ENCODE data around the gene NUP133.
"Not testable (repeated sequence)": the region's sequence is repeated elsewhere in the genome, so short reads cannot be mapped to it uniquely, and the experiment has no call there.

Gene NUP133

GRCh38 chr1:229507502-229507901 is 639 bp downstream of the NUP133 start:
- peak overlapping the region; percentile 87 for H3K4me3 ChIP-seq (ENCODE audit: low read length)
- H3K27ac ChIP-seq (ENCODE audit: low read depth, low read length), result peak overlapping the region; percentile 96
- H3K36me3 ChIP-seq (ENCODE audit: insufficient read depth, low read length), result peaks cover 24% of the 10 kb centered on the region
- no peaks in the 10 kb centered on the region for H3K27me3 ChIP-seq (ENCODE audit: insufficient read depth, low read length)
- WGBS, result 33% methylated on average over 5 of the region's 5 CpGs
- H3K9me3 ChIP-seq (ENCODE audit: insufficient read depth, low read depth, low read length), result no peaks in the 10 kb centered on the region
- peaks cover 6% of the 10 kb centered on the region; the same call in 1 of the 2 replicates for H3K4me1 ChIP-seq (ENCODE audit: insufficient read depth, low read length)
- peak overlapping the region; percentile 90 for H3K9ac ChIP-seq (ENCODE audit: low read depth, low read length)

- Histone ChIP-seq H3K36me3 (ENCODE audit: insufficient read depth, low read length) (peaks cover 29% of the 10 kb centered on the region), H3K27me3 (ENCODE audit: insufficient read depth, low read length) (no peaks in the 10 kb centered on the region), H3K27ac (ENCODE audit: low read depth, low read length) (no peak overlapping the region), H3K9ac (ENCODE audit: low read depth, low read length) (no peak overlapping the region), H3K9me3 (ENCODE audit: insufficient read depth, low read depth, low read length) (no peaks in the 10 kb centered on the region), H3K4me3 (ENCODE audit: low read length) (peak overlapping the region; percentile 87), H3K4me1 (ENCODE audit: insufficient read depth, low read length) (peaks cover 6% of the 10 kb centered on the region; the same call in 1 of the 2 replicates)
- WGBS, result 94% methylated on average over 8 of the region's 8 CpGs
These were observed 1.5 kb downstream of the NUP133 start for GRCh38 chr1:229506633-229507032.

- no peaks in the 10 kb centered on the region for H3K4me1 ChIP-seq (ENCODE audit: insufficient read depth, low read length)
- WGBS, result 93% methylated on average over 2 of the region's 2 CpGs
- peaks cover 97% of the 10 kb centered on the region for H3K36me3 ChIP-seq (ENCODE audit: insufficient read depth, low read length)
- H3K9ac ChIP-seq (ENCODE audit: low read depth, low read length), result no peak overlapping the region
- H3K4me3 ChIP-seq (ENCODE audit: low read length), result no peak overlapping the region
- no peak overlapping the region for H3K27ac ChIP-seq (ENCODE audit: low read depth, low read length)
- H3K9me3 ChIP-seq (ENCODE audit: insufficient read depth, low read depth, low read length), result no peaks in the 10 kb centered on the region
- H3K27me3 ChIP-seq (ENCODE audit: insufficient read depth, low read length), result no peaks in the 10 kb centered on the region
These were observed 12.4 kb downstream of the NUP133 start for GRCh38 chr1:229495782-229496181.

- H3K36me3 ChIP-seq (ENCODE audit: insufficient read depth, low read length), result peaks cover 96% of the 10 kb centered on the region
- no peak overlapping the region for H3K9ac ChIP-seq (ENCODE audit: low read depth, low read length)
- 95% methylated on average over 1 of the region's 1 CpG for WGBS
These were observed 21.0 kb downstream of the NUP133 start for GRCh38 chr1:229487181-229487580.

GRCh38 chr1:229485318-229485717 is 22.8 kb downstream of the NUP133 start:
- Histone ChIP-seq H3K36me3 (ENCODE audit: insufficient read depth, low read length) (peaks cover 97% of the 10 kb centered on the region), H3K4me3 (ENCODE audit: low read length) (no peak overlapping the region), H3K27me3 (ENCODE audit: insufficient read depth, low read length) (no peaks in the 10 kb centered on the region), H3K4me1 (ENCODE audit: insufficient read depth, low read length) (no peaks in the 10 kb centered on the region), H3K9me3 (ENCODE audit: insufficient read depth, low read depth, low read length) (no peaks in the 10 kb centered on the region), H3K27ac (ENCODE audit: low read depth, low read length) (no peak overlapping the region), H3K9ac (ENCODE audit: low read depth, low read length) (no peak overlapping the region)
- WGBS, result no CpG with 5 or more reads among the region's 1 CpG

More at GRCh38 chr1:229487181-229487580, 21.0 kb downstream of the NUP133 start:
- H3K9me3 ChIP-seq (ENCODE audit: insufficient read depth, low read depth, low read length), result no peaks in the 10 kb centered on the region
- H3K4me1 ChIP-seq (ENCODE audit: insufficient read depth, low read length), result no peaks in the 10 kb centered on the region
- H3K27ac ChIP-seq (ENCODE audit: low read depth, low read length), result no peak overlapping the region
- H3K4me3 ChIP-seq (ENCODE audit: low read length), result no peak overlapping the region
- no peaks in the 10 kb centered on the region for H3K27me3 ChIP-seq (ENCODE audit: insufficient read depth, low read length)

- no peaks in the 10 kb centered on the region for H3K4me1 ChIP-seq (ENCODE audit: insufficient read depth, low read length)
- no peak overlapping the region for H3K4me3 ChIP-seq (ENCODE audit: low read length)
- WGBS, result 97% methylated on average over 5 of the region's 5 CpGs
- H3K9me3 ChIP-seq (ENCODE audit: insufficient read depth, low read depth, low read length), result no peaks in the 10 kb centered on the region
- H3K9ac ChIP-seq (ENCODE audit: low read depth, low read length), result no peak overlapping the region
- H3K27me3 ChIP-seq (ENCODE audit: insufficient read depth, low read length), result no peaks in the 10 kb centered on the region
- no peak overlapping the region for H3K27ac ChIP-seq (ENCODE audit: low read depth, low read length)
- H3K36me3 ChIP-seq (ENCODE audit: insufficient read depth, low read length), result peaks cover 91% of the 10 kb centered on the region
These were observed 25.6 kb downstream of the NUP133 start for GRCh38 chr1:229482511-229482910.

GRCh38 chr1:229480495-229480894 is 27.6 kb downstream of the NUP133 start:
- Histone ChIP-seq H3K27ac (ENCODE audit: low read depth, low read length) (no peak overlapping the region), H3K4me1 (ENCODE audit: insufficient read depth, low read length) (no peaks in the 10 kb centered on the region), H3K9ac (ENCODE audit: low read depth, low read length) (no peak overlapping the region), H3K9me3 (ENCODE audit: insufficient read depth, low read depth, low read length) (no peaks in the 10 kb centered on the region), H3K27me3 (ENCODE audit: insufficient read depth, low read length) (no peaks in the 10 kb centered on the region), H3K4me3 (ENCODE audit: low read length) (no peak overlapping the region), H3K36me3 (ENCODE audit: insufficient read depth, low read length) (peaks cover 87% of the 10 kb centered on the region)
- WGBS, result 97% methylated on average over 7 of the region's 7 CpGs

GRCh38 chr1:229479660-229480399 is 28.3 kb downstream of the NUP133 start:
- 90% methylated on average over 10 of the region's 10 CpGs for WGBS
- no peaks in the 10 kb centered on the region for H3K27me3 ChIP-seq (ENCODE audit: insufficient read depth, low read length)
- H3K36me3 ChIP-seq (ENCODE audit: insufficient read depth, low read length), result peaks cover 87% of the 10 kb centered on the region
- no peak overlapping the region for H3K4me3 ChIP-seq (ENCODE audit: low read length)
- H3K9ac ChIP-seq (ENCODE audit: low read depth, low read length), result no peak overlapping the region
- H3K9me3 ChIP-seq (ENCODE audit: insufficient read depth, low read depth, low read length), result no peaks in the 10 kb centered on the region
- no peak overlapping the region for H3K27ac ChIP-seq (ENCODE audit: low read depth, low read length)
- H3K4me1 ChIP-seq (ENCODE audit: insufficient read depth, low read length), result no peaks in the 10 kb centered on the region

- Histone ChIP-seq H3K9me3 (ENCODE audit: insufficient read depth, low read depth, low read length) (no peaks in the 10 kb centered on the region), H3K4me1 (ENCODE audit: insufficient read depth, low read length) (no peaks in the 10 kb centered on the region), H3K36me3 (ENCODE audit: insufficient read depth, low read length) (peaks cover 87% of the 10 kb centered on the region), H3K27me3 (ENCODE audit: insufficient read depth, low read length) (no peaks in the 10 kb centered on the region), H3K4me3 (ENCODE audit: low read length) (no peak overlapping the region), H3K27ac (ENCODE audit: low read depth, low read length) (no peak overlapping the region), H3K9ac (ENCODE audit: low read depth, low read length) (no peak overlapping the region)
- 93% methylated on average over 1 of the region's 1 CpG for WGBS
These were observed 29.3 kb downstream of the NUP133 start for GRCh38 chr1:229478852-229479251.

GRCh38 chr1:229475859-229476258 is 32.3 kb downstream of the NUP133 start:
- not testable (repeated sequence) for H3K27ac ChIP-seq (ENCODE audit: low read depth, low read length); H3K27me3 ChIP-seq (ENCODE audit: insufficient read depth, low read length); H3K9me3 ChIP-seq (ENCODE audit: insufficient read depth, low read depth, low read length); H3K4me1 ChIP-seq (ENCODE audit: insufficient read depth, low read length); H3K9ac ChIP-seq (ENCODE audit: low read depth, low read length); H3K4me3 ChIP-seq (ENCODE audit: low read length)
- 90% methylated on average over 9 of the region's 13 CpGs for WGBS
- H3K36me3 ChIP-seq (ENCODE audit: insufficient read depth, low read length), result peaks cover 80% of the 10 kb centered on the region

GRCh38 chr1:229474509-229474908 is 33.6 kb downstream of the NUP133 start:
- Histone ChIP-seq H3K9ac (ENCODE audit: low read depth, low read length) (no peak overlapping the region), H3K4me3 (ENCODE audit: low read length) (no peak overlapping the region), H3K27ac (ENCODE audit: low read depth, low read length) (no peak overlapping the region), H3K9me3 (ENCODE audit: insufficient read depth, low read depth, low read length) (no peaks in the 10 kb centered on the region), H3K4me1 (ENCODE audit: insufficient read depth, low read length) (no peaks in the 10 kb centered on the region), H3K27me3 (ENCODE audit: insufficient read depth, low read length) (no peaks in the 10 kb centered on the region), H3K36me3 (ENCODE audit: insufficient read depth, low read length) (peaks cover 81% of the 10 kb centered on the region)
- 94% methylated on average over 2 of the region's 2 CpGs for WGBS

- Histone ChIP-seq H3K27ac (ENCODE audit: low read depth, low read length) (no peak overlapping the region), H3K36me3 (ENCODE audit: insufficient read depth, low read length) (peaks cover 90% of the 10 kb centered on the region)
- WGBS, result 92% methylated on average over 3 of the region's 3 CpGs
These were observed 37.0 kb downstream of the NUP133 start for GRCh38 chr1:229471175-229471574.

More at GRCh38 chr1:229471175-229471574, 37.0 kb downstream of the NUP133 start:
- Histone ChIP-seq H3K27me3 (ENCODE audit: insufficient read depth, low read length) (no peaks in the 10 kb centered on the region), H3K4me1 (ENCODE audit: insufficient read depth, low read length) (no peaks in the 10 kb centered on the region), H3K9ac (ENCODE audit: low read depth, low read length) (no peak overlapping the region), H3K9me3 (ENCODE audit: insufficient read depth, low read depth, low read length) (no peaks in the 10 kb centered on the region), H3K4me3 (ENCODE audit: low read length) (no peak overlapping the region)
